Peyer's patch (tissue), 4 donors: Measurements from ENCODE around the gene ZNF649. TPM values are rescaled to one million over a fixed set of nuclear protein-coding genes. Genes with fewer than 3 reads are reported as not detected.

Experiments used
- DNase-seq, 3 donors: peaks; one replicate each; pipeline ENCODE4 v3.0.0-alpha.2; 2017 to 2019
- H3K27ac ChIP-seq, 4 donors: fragments of 200-600 bp; sonication (generic); one replicate each; pipeline ENCODE4 v1.5.1; 2016 to 2019
- H3K27me3 ChIP-seq, 2 donors: fragments of 200-600 bp; sonication (generic); one replicate each; pipeline ENCODE4 v1.5.1; 2019
- H3K36me3 ChIP-seq, 3 donors: fragments of 200-600 bp; sonication (generic); one replicate each; pipeline ENCODE4 v1.5.1; 2016 to 2019
- H3K4me1 ChIP-seq, 4 donors: fragments of 200-600 bp; sonication (generic); one replicate each; pipeline ENCODE4 v1.5.1; 2016 to 2019
- H3K4me3 ChIP-seq, 4 donors: fragments of 200-600 bp; sonication (generic); 1 replicate in 3 of 4; 2 replicates in 1 of 4; pipeline ENCODE4 v1.5.1; 2016 to 2019; ENCODE audit warnings: mild to moderate bottlenecking in 1 of 4
- H3K9me3 ChIP-seq, 4 donors: fragments of 200-600 bp; sonication (generic); one replicate each; pipeline ENCODE4 v1.5.1; 2016 to 2019; ENCODE audit warnings: mild to moderate bottlenecking in 1 of 4
- POLR2A ChIP-seq, 2 donors: fragments of 450-650 bp; IDR thresholded peaks; one replicate each; pipeline ENCODE4 v1.5.1; 2017; ENCODE audit warnings: antibody characterized with exemption in 2 of 2, mild to moderate bottlenecking in 2 of 2, moderate library complexity in 2 of 2
- total RNA-seq, 4 donors: library from RNA; depleted of rRNA; stranded (reverse); fragments of >200 nt; gene quantifications; one replicate each; pipeline ENCODE4 v1.1.0, GENCODE V29; 2016
- TF ChIP-seq, protein P1 (sequence below), 6 experiments: fragments of 450-650 bp in 4 of 6; fragments of 200-600 bp in 2 of 6; sonication (generic) in 1 of 6; IDR thresholded peaks; one replicate each; pipeline ENCODE4 v1.5.1; 2017 to 2019; ENCODE audit warnings: antibody characterized with exemption in 6 of 6, mild to moderate bottlenecking in 3 of 6, moderate library complexity in 1 of 6

Gene ZNF649
- total RNA-seq, 4 donors from 2014 or later: 3.5 to 12.4 (median 9.4) TPM

DNA sequence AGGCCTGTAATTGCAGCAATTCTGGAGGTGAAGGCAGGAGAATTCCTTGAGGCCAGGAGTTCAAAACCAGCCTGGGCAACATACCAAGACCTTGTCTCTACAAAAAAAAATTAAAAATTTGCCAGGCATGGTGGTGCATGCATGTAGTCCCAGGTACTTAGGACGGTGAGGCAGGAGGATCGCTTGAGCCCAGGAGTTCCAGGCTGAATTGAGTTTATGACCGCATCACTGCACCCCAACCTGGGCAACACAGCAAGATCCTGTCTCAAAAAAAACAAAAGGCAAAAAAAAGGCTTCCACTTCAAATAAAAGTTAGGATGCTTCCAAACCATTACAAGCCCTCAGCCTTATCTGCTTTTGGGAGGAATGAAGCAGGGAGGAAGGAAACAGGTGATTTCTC is 22.3 kb downstream of the ZNF649 start:
- DNase-seq: no peak
- no peaks in the 10 kb centered on the region for H3K27me3 ChIP-seq
- peaks cover 0 to 5% (median 0%) of the 10 kb centered on the region in 4 donors for H3K4me1 ChIP-seq
- H3K9me3 ChIP-seq: peaks cover 0 to 39% (median 20%) of the 10 kb centered on the region in 4 donors
- H3K27ac ChIP-seq: no peak overlapping the region
- TF ChIP-seq POLR2A (IDR thresholded peaks at IDR 0.05): no peak
- TF ChIP-seq, protein P1, sequence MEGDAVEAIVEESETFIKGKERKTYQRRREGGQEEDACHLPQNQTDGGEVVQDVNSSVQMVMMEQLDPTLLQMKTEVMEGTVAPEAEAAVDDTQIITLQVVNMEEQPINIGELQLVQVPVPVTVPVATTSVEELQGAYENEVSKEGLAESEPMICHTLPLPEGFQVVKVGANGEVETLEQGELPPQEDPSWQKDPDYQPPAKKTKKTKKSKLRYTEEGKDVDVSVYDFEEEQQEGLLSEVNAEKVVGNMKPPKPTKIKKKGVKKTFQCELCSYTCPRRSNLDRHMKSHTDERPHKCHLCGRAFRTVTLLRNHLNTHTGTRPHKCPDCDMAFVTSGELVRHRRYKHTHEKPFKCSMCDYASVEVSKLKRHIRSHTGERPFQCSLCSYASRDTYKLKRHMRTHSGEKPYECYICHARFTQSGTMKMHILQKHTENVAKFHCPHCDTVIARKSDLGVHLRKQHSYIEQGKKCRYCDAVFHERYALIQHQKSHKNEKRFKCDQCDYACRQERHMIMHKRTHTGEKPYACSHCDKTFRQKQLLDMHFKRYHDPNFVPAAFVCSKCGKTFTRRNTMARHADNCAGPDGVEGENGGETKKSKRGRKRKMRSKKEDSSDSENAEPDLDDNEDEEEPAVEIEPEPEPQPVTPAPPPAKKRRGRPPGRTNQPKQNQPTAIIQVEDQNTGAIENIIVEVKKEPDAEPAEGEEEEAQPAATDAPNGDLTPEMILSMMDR (IDR thresholded peaks at IDR 0.05): no peak
- no peak overlapping the region for H3K4me3 ChIP-seq
- peaks cover 0 to 32% (median 0%) of the 10 kb centered on the region in 3 donors for H3K36me3 ChIP-seq

DNA sequence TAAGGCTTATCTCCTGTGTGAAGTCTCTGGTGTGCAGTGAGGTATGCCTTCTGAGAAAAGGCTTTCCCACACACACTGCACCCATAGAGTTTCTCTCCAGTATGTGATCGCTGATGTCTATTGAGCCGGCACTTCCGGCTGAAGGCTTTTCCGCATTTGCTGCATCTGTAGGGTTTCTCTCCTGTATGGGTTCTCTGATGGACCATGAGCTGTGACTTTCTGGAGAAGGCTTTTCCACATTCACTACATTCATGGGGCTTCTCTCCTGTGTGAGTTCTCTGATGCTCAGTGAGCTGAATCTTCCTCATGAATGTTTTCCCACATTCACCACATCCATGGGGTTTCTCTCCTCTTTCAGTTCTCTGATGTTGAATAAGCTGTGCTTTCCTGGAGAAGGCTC is 31.7 kb downstream of the ZNF649 start:
- Histone ChIP-seq H3K4me3 (no peak overlapping the region), H3K27me3 (no peaks in the 10 kb centered on the region), H3K4me1 (no peaks in the 10 kb centered on the region), H3K9me3 (peaks cover 0 to 64% (median 30%) of the 10 kb centered on the region in 4 donors), H3K36me3 (peaks cover 0 to 56% (median 0%) of the 10 kb centered on the region in 3 donors), H3K27ac (no peak overlapping the region)
- TF ChIP-seq, protein P1 (IDR thresholded peaks at IDR 0.05): no peak
- no peak for TF ChIP-seq POLR2A (IDR thresholded peaks at IDR 0.05)
- DNase-seq: no peak

DNA sequence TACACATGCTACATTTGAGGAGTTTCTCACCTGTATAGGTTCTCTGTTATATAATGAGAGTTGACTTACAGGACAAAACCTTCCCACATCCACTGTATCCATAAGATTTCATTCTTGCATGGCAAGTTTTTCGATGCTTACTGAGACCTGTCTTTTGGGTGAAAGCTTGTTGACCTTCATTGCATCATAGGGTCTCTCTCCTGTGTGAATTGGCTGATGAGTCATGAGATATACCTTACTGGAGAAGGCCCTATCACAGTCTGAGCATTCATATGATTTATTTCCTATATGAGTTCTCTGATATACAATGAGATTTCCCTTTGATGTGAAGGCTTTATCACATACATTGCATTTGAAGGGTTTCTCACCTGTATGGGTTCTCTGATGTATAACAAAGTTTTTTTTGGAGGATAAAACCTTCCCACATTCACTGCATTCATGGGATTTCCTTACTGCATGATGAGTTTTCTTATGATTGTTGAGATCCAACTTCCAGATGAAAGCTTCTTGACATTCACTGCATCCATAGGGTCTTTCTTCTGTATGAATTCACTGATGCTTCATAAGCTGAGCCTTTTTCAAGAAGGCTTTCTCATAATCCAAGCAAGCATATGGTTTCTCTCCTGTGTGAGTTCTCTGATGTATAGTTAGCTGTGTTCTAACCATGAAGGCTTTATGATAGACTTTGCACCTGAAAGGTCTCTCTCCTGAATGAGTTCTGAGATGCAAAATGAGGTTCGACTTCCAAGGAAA is 42.8 kb downstream of the ZNF649 start:
- no peak for DNase-seq
- H3K27me3 ChIP-seq: no peaks in the 10 kb centered on the region
- H3K27ac ChIP-seq: no peak overlapping the region
- H3K36me3 ChIP-seq: no peaks in the 10 kb centered on the region
- TF ChIP-seq, protein P1 (IDR thresholded peaks at IDR 0.05): no peak
- TF ChIP-seq POLR2A (IDR thresholded peaks at IDR 0.05): no peak
- H3K4me3 ChIP-seq: no peak overlapping the region
- H3K9me3 ChIP-seq: peaks cover 3 to 90% (median 24%) of the 10 kb centered on the region in 4 donors
- H3K4me1 ChIP-seq: no peaks in the 10 kb centered on the region

Other genes with a start within 250 kb of the ZNF649 start
- 10 to 100 TPM in 3 of 4 donors, 1 to 10 TPM in 1; 3.0 to 29.7 (median 11.6) TPM for gene SPACA6, start 211.7 kb downstream of the ZNF649 start, total RNA-seq
- gene HAS1, start 181.0 kb downstream of the ZNF649 start, total RNA-seq: under 1 TPM in 1 of 4 donors, not detected in 3; 0.54 TPM
- gene FPR1, start 153.1 kb downstream of the ZNF649 start, total RNA-seq: 1 to 10 TPM; 1.6 to 5.8 (median 2.6) TPM
- 1 to 10 TPM in 1 of 4 donors, not detected in 3; 1.9 TPM for gene FPR2, start 143.8 kb downstream of the ZNF649 start, total RNA-seq
- gene FPR3, start 109.9 kb downstream of the ZNF649 start, total RNA-seq: 1 to 10 TPM in 3 of 4 donors, not detected in 1; 2.3 to 3.3 (median 2.7) TPM
- 10 to 100 TPM; 10.7 to 66.8 (median 26.1) TPM for gene ZNF577, start 17.1 kb downstream of the ZNF649 start, total RNA-seq
- 1 to 10 TPM; 2.4 to 9.8 (median 6.0) TPM for gene ZNF613, start 22.5 kb upstream of the ZNF649 start, total RNA-seq
- 10 to 100 TPM; 10.3 to 48.7 (median 17.8) TPM for gene ZNF350, start 81.8 kb upstream of the ZNF649 start, total RNA-seq
- 10 to 100 TPM in 3 of 4 donors, 1 to 10 TPM in 1; 6.5 to 14.0 (median 10.0) TPM for gene ZNF615, start 103.2 kb upstream of the ZNF649 start, total RNA-seq
- 1 to 10 TPM; 2.5 to 5.1 (median 3.6) TPM for gene ZNF614, start 123.4 kb upstream of the ZNF649 start, total RNA-seq
- 10 to 100 TPM in 3 of 4 donors, 1 to 10 TPM in 1; 5.8 to 19.0 (median 12.0) TPM for gene ZNF432, start 143.8 kb upstream of the ZNF649 start, total RNA-seq
- 10 to 100 TPM; 18.4 to 56.9 (median 24.5) TPM for gene ZNF841, start 190.7 kb upstream of the ZNF649 start, total RNA-seq
- gene ZNF616, start 234.9 kb upstream of the ZNF649 start, total RNA-seq: 1 to 10 TPM; 4.9 to 9.9 (median 5.3) TPM